RWPE1 (cell line): ENCODE results near the gene HMG20A.

Experiments
- CTCF ChIA-PET: fragments of 350-600 bp; sonication (Branson Sonifier 250); formaldehyde crosslinking; extraction: SDS; loops from one replicate; lab custom pipeline; 2021; lab: Yijun Ruan, JAX
- POLR2A ChIA-PET: fragments of 400-600 bp; formaldehyde crosslinking; extraction: SDS; loops from one replicate; lab custom pipeline; 2020; ENCODE audit warnings: antibody characterized with exemption; ENCODE audit not compliant: low non-redundant PET; lab: Yijun Ruan, JAX
- DNase-seq: peaks from one replicate; pipeline ENCODE4 v3.0.0; 2012; ENCODE audit warnings: low spot score
- H3K27ac ChIP-seq: fragments of 450-650 bp; 2 replicates; pipeline ENCODE4 v1.5.1; 2017
- CTCF ChIP-seq: fragments of 450-650 bp; conservative IDR thresholded peaks from 2 replicates; pipeline ENCODE4 v1.5.1; 2017; ENCODE audit warnings: low read depth, mild to moderate bottlenecking

HMG20A gene

GRCh38 chr15:77497110-77497737 lies 76.5 kb downstream of the HMG20A start:
- ChIA-PET CTCF (interaction anchor here (0.6 to 2.0 kb wide), 16 partner anchors 9 to 546 kb away, joined by 3 to 14 read pairs (median 4); partner anchors contain the start of gene LINGO1), POLR2A (interaction anchor here (0.9 kb wide), 1 partner anchor 46 kb away, joined by 3 read pairs; no protein-coding TSS in a partner anchor)
- TF ChIP-seq CTCF = peak; percentile 73
- peak overlapping the region; percentile 97 for H3K27ac ChIP-seq
- no peak for DNase-seq

GRCh38 chr15:77497942-77498361 lies 77.3 kb downstream of the HMG20A start:
- H3K27ac ChIP-seq = peak overlapping the region; percentile 97

GRCh38 chr15:77499087-77499760 lies 78.5 kb downstream of the HMG20A start:
- TF ChIP-seq CTCF = no peak
- ChIA-PET POLR2A (no interaction called here), CTCF (interaction anchor here (0.6 to 1.7 kb wide), 2 partner anchors 44 to 86 kb away, joined by 4 to 8 read pairs; no protein-coding TSS in a partner anchor)
- DNase-seq = no peak
- peak overlapping the region; percentile 47 for H3K27ac ChIP-seq

More at GRCh38 chr15:77497942-77498361, 77.3 kb downstream of the HMG20A start:
- TF ChIP-seq CTCF = no peak
- DNase-seq = no peak
- POLR2A ChIA-PET = no interaction called here
- CTCF ChIA-PET = interaction anchor here (0.7 to 2.0 kb wide), 4 partner anchors 8 to 379 kb away, joined by 3 to 14 read pairs (median 7); no protein-coding TSS in a partner anchor

GRCh38 chr15:77500989-77501388 lies 80.3 kb downstream of the HMG20A start:
- POLR2A ChIA-PET = no interaction called here
- DNase-seq = no peak
- CTCF ChIA-PET = interaction anchor here (1.0 kb wide), 1 partner anchor 43 kb away, joined by 4 read pairs; no protein-coding TSS in a partner anchor
- H3K27ac ChIP-seq = peak overlapping the region; percentile 62
- no peak for TF ChIP-seq CTCF

- no peak for TF ChIP-seq CTCF
- H3K27ac ChIP-seq = no peak overlapping the region
- DNase-seq = no peak
- CTCF ChIA-PET = interaction anchor here (0.6 kb wide), 1 partner anchor 32 kb away, joined by 3 read pairs; no protein-coding TSS in a partner anchor
- POLR2A ChIA-PET = no interaction called here
These were observed 81.8 kb downstream of the HMG20A start for GRCh38 chr15:77502379-77503095.

GRCh38 chr15:77503240-77503639 lies 82.6 kb downstream of the HMG20A start:
- TF ChIP-seq CTCF = no peak
- ChIA-PET POLR2A (interaction anchor here (0.6 kb wide), 1 partner anchor 23 kb away, joined by 6 read pairs; no protein-coding TSS in a partner anchor), CTCF (interaction anchor here (0.5 to 0.7 kb wide), 3 partner anchors 31 to 300 kb away, joined by 3 to 4 read pairs (median 3); no protein-coding TSS in a partner anchor)
- H3K27ac ChIP-seq = no peak overlapping the region
- no peak for DNase-seq
